OCI-LY7 (cell line): ENCODE measurements around the gene VAMP4. TPM values are rescaled to one million over a fixed set of nuclear protein-coding genes. Genes with fewer than 3 reads are reported as not detected.

Source experiments
- BruUV-seq: library from RNA; stranded (reverse); fragments of 400-500 nt; replicated peaks from 2 replicates; lab custom pipeline; 2021; lab: Mats Ljungman, UMichigan
- CTCF ChIA-PET: fragments of 300-600 bp; sonication (Branson Sonifier 250); formaldehyde crosslinking; loops from one replicate; lab custom pipeline; 2022; ENCODE audit warnings: antibody characterized with exemption; ENCODE audit not compliant: unreplicated experiment; lab: Charles Lee
- POLR2A ChIA-PET: fragments of 300-600 bp; sonication (Branson Sonifier 250); formaldehyde crosslinking; loops from one replicate; lab custom pipeline; 2022; ENCODE audit warnings: antibody characterized with exemption; lab: Charles Lee
- DNase-seq: peaks from one replicate; pipeline ENCODE4 v3.0.0-alpha.2; 2015; ENCODE audit warnings: low spot score
- H2AFZ ChIP-seq: fragments of 200-600 bp; sonication (generic), shearing (Covaris generic); 2 replicates; pipeline ENCODE4 v1.6.1; 2014; ENCODE audit warnings: mild to moderate bottlenecking, antibody characterized with exemption, low read length, moderate library complexity
- H3K27ac ChIP-seq: fragments of 200-600 bp; sonication (generic); 2 replicates; pipeline ENCODE4 v1.5.1; 2014; ENCODE audit warnings: mixed run types, low read depth, mild to moderate bottlenecking, moderate library complexity, low read length, inconsistent platforms; ENCODE audit not compliant: poor library complexity, severe bottlenecking
- H3K36me3 ChIP-seq: fragments of 200-600 bp; sonication (generic); 2 replicates; pipeline ENCODE4 v1.6.1; 2014; ENCODE audit warnings: mild to moderate bottlenecking, antibody characterized with exemption, low read length, moderate library complexity, mixed read lengths; ENCODE audit not compliant: insufficient read depth
- H3K4me1 ChIP-seq: fragments of 200-600 bp; sonication (generic); 2 replicates; pipeline ENCODE4 v1.5.1; 2014; ENCODE audit warnings: mild to moderate bottlenecking, low read length; ENCODE audit not compliant: insufficient read depth, poor library complexity, severe bottlenecking
- H3K4me2 ChIP-seq: fragments of 200-600 bp; sonication (generic); 2 replicates; pipeline ENCODE4 v1.6.1; 2014; ENCODE audit warnings: mild to moderate bottlenecking, low read length
- H3K4me3 ChIP-seq: fragments of 200-600 bp; sonication (generic); 2 replicates; pipeline ENCODE4 v1.5.1; 2014; ENCODE audit warnings: mild to moderate bottlenecking, low read depth, low read length; ENCODE audit not compliant: poor library complexity, severe bottlenecking
- H3K79me2 ChIP-seq: fragments of 200-600 bp; sonication (generic); 2 replicates; pipeline ENCODE4 v1.6.1; 2016; ENCODE audit warnings: low read depth, mild to moderate bottlenecking, low read length, moderate library complexity, mixed read lengths; ENCODE audit not compliant: insufficient read depth
- H3K9me2 ChIP-seq: fragments of 200-600 bp; sonication (generic); 2 replicates; pipeline ENCODE4 v1.6.1; 2016; ENCODE audit warnings: mild to moderate bottlenecking, low read length, mixed read lengths; ENCODE audit not compliant: insufficient read depth
- H3K9me3 ChIP-seq: fragments of 200-600 bp; sonication (generic); 2 replicates; pipeline ENCODE4 v1.6.1; 2014; ENCODE audit warnings: mild to moderate bottlenecking, mixed run types, low read length, mixed read lengths
- H4K20me1 ChIP-seq: fragments of 200-600 bp; sonication (generic); 2 replicates; pipeline ENCODE4 v1.6.1; 2014; ENCODE audit warnings: mild to moderate bottlenecking, antibody characterized with exemption, low read length, moderate library complexity, mixed read lengths; ENCODE audit not compliant: insufficient read depth
- EZH2phosphoT487 ChIP-seq: fragments of 200-600 bp; sonication (generic); IDR thresholded peaks from 2 replicates; pipeline ENCODE4 v1.6.1; 2018; ENCODE audit warnings: low read depth, borderline replicate concordance, mild to moderate bottlenecking, mixed run types, antibody characterized with exemption, low read length, moderate library complexity, mixed read lengths
- intact Hi-C: fragments of 100-400 bp; cut with micrococcal nuclease; formaldehyde crosslinking; loops from one replicate; pipeline ENCODE4 v1.10.0; 2022; ENCODE audit not compliant: unreplicated experiment
- total RNA-seq, 2 experiments: library from RNA; depleted of rRNA in 1 of 2; stranded (reverse); fragments of >200 nt in 1 of 2; shearing (Covaris generic) in 1 of 2; gene quantifications; 2 replicates each; pipeline ENCODE4 v1.2.3, GENCODE V29; 2014 to 2022
- TF ChIP-seq, protein P1 (sequence below): fragments of 200-600 bp; sonication (generic); conservative IDR thresholded peaks from 2 replicates; pipeline ENCODE4 v1.5.1; 2014; ENCODE audit warnings: mild to moderate bottlenecking, antibody characterized with exemption, low read length, moderate library complexity, mixed read lengths

The VAMP4 gene
- total RNA-seq, 2 experiments from 2014 or later: 3.4 to 7.7 TPM

DNA sequence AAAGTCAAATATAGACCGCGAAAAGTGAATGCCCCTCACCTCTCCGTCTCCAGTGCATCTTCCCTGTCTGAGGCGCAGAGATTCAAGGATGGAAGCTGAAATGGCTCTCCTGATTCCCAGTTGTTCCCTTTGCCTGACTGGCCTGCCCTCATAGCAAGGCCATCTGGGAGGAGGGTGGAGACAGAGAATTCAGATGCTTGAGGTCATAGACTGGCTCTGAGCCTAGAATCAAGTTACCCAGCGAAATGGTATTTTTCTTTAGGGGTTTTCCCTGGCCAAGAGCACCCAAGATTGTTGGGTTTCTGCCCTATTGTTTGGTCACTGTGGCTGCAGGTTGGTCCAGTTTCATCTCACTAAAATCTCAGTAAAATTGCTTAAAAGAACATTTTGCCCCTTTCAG lies 46.8 kb upstream of the VAMP4 start:
- intact Hi-C loops: no loop called here
- Histone ChIP-seq H3K4me2 (no peak overlapping the region), H3K4me3 (no peak overlapping the region), H3K79me2 (peaks cover 16% of the 10 kb centered on the region; the same call in 1 of the 2 replicates), H3K4me1 (peaks cover 15% of the 10 kb centered on the region), H4K20me1 (peaks cover 5% of the 10 kb centered on the region; the same call in 1 of the 2 replicates), H2AFZ (no peak overlapping the region), H3K9me3 (no peaks in the 10 kb centered on the region), H3K9me2 (no peaks in the 10 kb centered on the region), H3K36me3 (peaks cover 100% of the 10 kb centered on the region), H3K27ac (no peak overlapping the region)
- ChIA-PET CTCF (no interaction called here), POLR2A (no interaction called here)
- BruUV-seq: no TSS peak
- no peak for TF ChIP-seq EZH2phosphoT487
- TF ChIP-seq, protein P1, sequence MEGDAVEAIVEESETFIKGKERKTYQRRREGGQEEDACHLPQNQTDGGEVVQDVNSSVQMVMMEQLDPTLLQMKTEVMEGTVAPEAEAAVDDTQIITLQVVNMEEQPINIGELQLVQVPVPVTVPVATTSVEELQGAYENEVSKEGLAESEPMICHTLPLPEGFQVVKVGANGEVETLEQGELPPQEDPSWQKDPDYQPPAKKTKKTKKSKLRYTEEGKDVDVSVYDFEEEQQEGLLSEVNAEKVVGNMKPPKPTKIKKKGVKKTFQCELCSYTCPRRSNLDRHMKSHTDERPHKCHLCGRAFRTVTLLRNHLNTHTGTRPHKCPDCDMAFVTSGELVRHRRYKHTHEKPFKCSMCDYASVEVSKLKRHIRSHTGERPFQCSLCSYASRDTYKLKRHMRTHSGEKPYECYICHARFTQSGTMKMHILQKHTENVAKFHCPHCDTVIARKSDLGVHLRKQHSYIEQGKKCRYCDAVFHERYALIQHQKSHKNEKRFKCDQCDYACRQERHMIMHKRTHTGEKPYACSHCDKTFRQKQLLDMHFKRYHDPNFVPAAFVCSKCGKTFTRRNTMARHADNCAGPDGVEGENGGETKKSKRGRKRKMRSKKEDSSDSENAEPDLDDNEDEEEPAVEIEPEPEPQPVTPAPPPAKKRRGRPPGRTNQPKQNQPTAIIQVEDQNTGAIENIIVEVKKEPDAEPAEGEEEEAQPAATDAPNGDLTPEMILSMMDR: no peak
- DNase-seq: no peak

DNA sequence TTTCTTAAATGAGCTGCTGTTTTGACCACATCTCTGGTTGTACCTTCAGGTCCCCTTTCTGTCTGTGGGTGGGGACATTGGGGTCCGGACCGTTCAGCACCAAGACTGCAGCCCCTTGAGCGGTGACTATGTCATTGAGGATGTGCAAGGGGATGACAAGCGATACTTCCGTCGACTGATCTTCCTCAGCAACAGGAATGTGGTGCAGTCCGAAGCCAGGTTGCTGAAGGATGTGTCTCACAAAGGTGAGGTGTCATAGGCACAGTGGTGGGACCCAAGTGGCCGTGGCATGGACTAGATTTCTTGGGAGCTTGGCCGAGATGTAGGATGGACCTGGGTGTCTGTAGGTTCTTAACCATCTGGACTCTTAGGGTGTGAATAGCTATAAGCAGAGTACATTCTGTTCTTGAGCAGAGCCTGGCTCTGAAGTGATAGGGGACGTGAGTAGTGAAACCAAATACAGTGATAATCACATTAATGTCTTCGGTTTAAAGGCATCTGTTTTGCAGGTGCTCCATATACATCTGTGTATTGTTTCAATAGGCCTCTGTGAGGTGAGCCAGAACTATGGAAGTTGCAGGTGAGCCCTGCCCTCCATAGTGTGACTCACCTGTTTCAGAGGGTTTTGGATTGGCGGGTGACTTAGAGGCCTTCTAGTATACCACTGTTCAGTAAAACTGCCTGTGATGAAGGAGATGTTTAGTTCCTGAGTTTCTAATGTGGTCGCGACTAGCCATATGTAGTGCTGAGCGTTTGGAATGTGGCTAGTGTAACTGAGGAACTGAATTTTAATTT lies 46.0 kb upstream of the VAMP4 start:
- Histone ChIP-seq H3K9me2 (no peaks in the 10 kb centered on the region), H3K36me3 (peaks cover 94% of the 10 kb centered on the region), H3K27ac (no peak overlapping the region), H3K4me1 (peaks cover 20% of the 10 kb centered on the region), H3K4me2 (no peak overlapping the region), H3K79me2 (peaks cover 24% of the 10 kb centered on the region), H4K20me1 (peaks cover 5% of the 10 kb centered on the region; the same call in 1 of the 2 replicates), H3K9me3 (no peaks in the 10 kb centered on the region), H3K4me3 (no peak overlapping the region), H2AFZ (no peak overlapping the region)
- ChIA-PET POLR2A (interaction anchor here (0.6 kb wide), 1 partner anchor 222 kb away, joined by 5 read pairs; no protein-coding TSS in a partner anchor), CTCF (no interaction called here)
- DNase-seq: no peak
- BruUV-seq: no TSS peak
- no peak for TF ChIP-seq EZH2phosphoT487
- TF ChIP-seq, protein P1: no peak
- intact Hi-C loops: no loop called here

DNA sequence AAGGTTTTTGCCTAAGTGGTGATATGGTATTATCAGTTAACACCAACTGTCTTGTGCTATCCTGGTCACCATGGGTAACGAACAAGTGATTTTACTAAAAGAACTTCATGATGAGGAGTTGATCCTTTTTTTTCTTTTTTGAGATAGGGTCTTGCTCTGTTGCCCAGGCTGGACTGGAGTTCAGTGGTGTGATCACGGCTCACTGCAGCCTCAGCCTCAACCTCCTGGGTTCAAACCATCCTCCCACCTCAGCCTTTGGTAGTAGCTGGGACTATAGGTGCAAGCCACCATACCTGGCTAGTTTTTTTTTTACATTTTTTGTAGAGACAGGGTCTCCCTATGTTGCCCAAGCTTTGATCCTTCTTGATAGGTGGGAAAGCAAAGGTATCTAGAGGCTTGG lies 44.7 kb upstream of the VAMP4 start:
- Histone ChIP-seq H3K36me3 (peaks cover 80% of the 10 kb centered on the region), H3K4me1 (peaks cover 25% of the 10 kb centered on the region), H3K9me2 (no peaks in the 10 kb centered on the region), H3K4me2 (no peak overlapping the region), H3K4me3 (no peak overlapping the region), H3K79me2 (peaks cover 38% of the 10 kb centered on the region), H2AFZ (no peak overlapping the region), H4K20me1 (peaks cover 5% of the 10 kb centered on the region; the same call in 1 of the 2 replicates), H3K27ac (no peak overlapping the region), H3K9me3 (no peaks in the 10 kb centered on the region)
- TF ChIP-seq, protein P1: no peak
- no peak for TF ChIP-seq EZH2phosphoT487
- ChIA-PET POLR2A (interaction anchor here (0.5 to 1.2 kb wide), 3 partner anchors 8 to 44 kb away, joined by 3 read pairs; no protein-coding TSS in a partner anchor), CTCF (no interaction called here)
- intact Hi-C loops: no loop called here
- DNase-seq: no peak
- no TSS peak for BruUV-seq
